HCT116 (cell line): Measurements from ENCODE around the gene TRIM24. TPM values are rescaled to one million over a fixed set of nuclear protein-coding genes. Genes with fewer than 3 reads are reported as not detected.

Experiments used
- ATAC-seq: fragments of 200-7000 bp; cut with Tn5 transposase; 2 replicates; pipeline ENCODE4 v1.9.1; 2020; ENCODE audit warnings: mild to moderate bottlenecking, moderate library complexity
- BruUV-seq: library from RNA; stranded (reverse); fragments of 400-500 nt; replicated peaks from 2 replicates; lab custom pipeline; 2021; lab: Mats Ljungman, UMichigan
- CTCF ChIA-PET: fragments of 300-600 bp; sonication (Branson Sonifier 250); formaldehyde crosslinking; loops from one replicate; lab custom pipeline; 2021; ENCODE audit warnings: antibody characterized with exemption; lab: Charles Lee
- POLR2A ChIA-PET: fragments of 300-600, 350-600 bp; sonication (Branson Sonifier 250); formaldehyde crosslinking; loops from one replicate; lab custom pipeline; 2021; ENCODE audit warnings: antibody characterized with exemption; lab: Charles Lee
- RAD21 ChIA-PET, 2 experiments: fragments of 300-600 bp; sonication (Branson Sonifier 250); formaldehyde crosslinking; loops; one replicate each; lab custom pipeline; 2023; ENCODE audit warnings: low total read pairs in 2 of 2; ENCODE audit not compliant: uncharacterized antibody in 2 of 2, unreplicated experiment in 2 of 2, low non-redundant PET in 1 of 2; lab: Charles Lee
- DNase-seq: peaks from one replicate; pipeline ENCODE4 v3.0.0-alpha.2; 2010; ENCODE audit warnings: low read depth, low spot score
- H2AFZ ChIP-seq: fragments of 200-600 bp; shearing (Covaris generic), sonication (generic); 2 replicates; pipeline ENCODE4 v1.6.1; 2017; ENCODE audit warnings: low read depth, mixed run types, mixed read lengths, antibody characterized with exemption, low read length; ENCODE audit not compliant: poor library complexity, severe bottlenecking
- H3K27ac ChIP-seq: 2 replicates; pipeline ENCODE4 v1.5.1; 2012; ENCODE audit warnings: low read depth, low read length
- H3K27me3 ChIP-seq: fragments of 200-600 bp; sonication (generic); 2 replicates; pipeline ENCODE4 v1.6.1; 2016; ENCODE audit warnings: mixed run types, low read length, mixed read lengths; ENCODE audit not compliant: insufficient read depth
- H3K36me3 ChIP-seq, 2 experiments: fragments of 200-500 bp in 1 of 2; fragments of 200-600 bp in 1 of 2; sonication (Bioruptor generic) in 1 of 2; sonication (generic) in 1 of 2; 2 replicates each; pipeline versions ENCODE4 v1.5.1 to v1.6.1; 2014 to 2016; ENCODE audit warnings: low read length in 2 of 2, inconsistent platforms in 1 of 2, mixed read lengths in 1 of 2, mixed run types in 1 of 2; ENCODE audit not compliant: insufficient read depth in 2 of 2, control insufficient read depth in 1 of 2
- H3K4me1 ChIP-seq, 2 experiments: fragments of 200-600 bp in 1 of 2; sonication (generic) in 1 of 2; 2 replicates each; pipeline versions ENCODE4 v1.5.1 to v1.6.1; 2012 to 2017; ENCODE audit warnings: low read length in 2 of 2, inconsistent platforms in 1 of 2, mild to moderate bottlenecking in 1 of 2, mixed read lengths in 1 of 2, mixed run types in 1 of 2, moderate library complexity in 1 of 2; ENCODE audit not compliant: insufficient read depth in 2 of 2, control insufficient read depth in 1 of 2
- H3K4me2 ChIP-seq: fragments of 200-600 bp; sonication (generic); 2 replicates; pipeline ENCODE4 v1.6.1; 2017; ENCODE audit warnings: mixed run types, low read length, mixed read lengths
- H3K4me3 ChIP-seq, 2 experiments: fragments of 200-600 bp in 1 of 2; sonication (generic) in 1 of 2; replicated peaks in 1 of 2; 2 replicates each; pipeline ENCODE4 v1.5.1; 2011 to 2016; ENCODE audit warnings: low read length in 2 of 2, control low read depth in 1 of 2, low read depth in 1 of 2, mild to moderate bottlenecking in 1 of 2, mixed read lengths in 1 of 2, mixed run types in 1 of 2
- H3K79me2 ChIP-seq: fragments of 200-600 bp; sonication (generic); 2 replicates; pipeline ENCODE4 v1.6.1; 2017; ENCODE audit warnings: mild to moderate bottlenecking, mixed run types, low read length, moderate library complexity, mixed read lengths; ENCODE audit not compliant: insufficient read depth
- H3K9ac ChIP-seq: fragments of 200-600 bp; sonication (generic); 2 replicates; pipeline ENCODE4 v1.6.1; 2016; ENCODE audit warnings: low read length, mixed read lengths
- H3K9me2 ChIP-seq: fragments of 200-600 bp; sonication (generic), shearing (Covaris generic); 2 replicates; pipeline ENCODE4 v1.6.1; 2017; ENCODE audit warnings: mixed run types, mild to moderate bottlenecking, moderate library complexity; ENCODE audit not compliant: insufficient read depth
- H3K9me3 ChIP-seq, 2 experiments: fragments of 200-500 bp in 1 of 2; fragments of 200-600 bp in 1 of 2; sonication (Bioruptor generic) in 1 of 2; sonication (generic) in 1 of 2; 2 replicates each; pipeline ENCODE4 v1.6.1; 2014 to 2017; ENCODE audit warnings: low read length in 2 of 2, mixed read lengths in 2 of 2, inconsistent platforms in 1 of 2, low read depth in 1 of 2, mild to moderate bottlenecking in 1 of 2, mixed run types in 1 of 2, moderate library complexity in 1 of 2; ENCODE audit not compliant: control insufficient read depth in 1 of 2, insufficient read depth in 1 of 2
- H4K20me1 ChIP-seq: fragments of 200-600 bp; sonication (generic), shearing (Covaris generic); 2 replicates; pipeline ENCODE4 v1.6.1; 2017; ENCODE audit warnings: mixed run types, mild to moderate bottlenecking, moderate library complexity; ENCODE audit not compliant: insufficient read depth
- CBX3 ChIP-seq: IDR thresholded peaks from 2 replicates; pipeline ENCODE4 v1.6.1; 2012; ENCODE audit warnings: low read depth
- CEBPB ChIP-seq: IDR thresholded peaks from 2 replicates; pipeline ENCODE4 v1.6.1; 2012; ENCODE audit warnings: low read depth
- EGR1 ChIP-seq: IDR thresholded peaks from 2 replicates; pipeline ENCODE4 v1.6.1; 2012; ENCODE audit warnings: low read depth
- FOSL1 ChIP-seq: IDR thresholded peaks from 2 replicates; pipeline ENCODE4 v1.6.1; 2012; ENCODE audit warnings: low read depth
- JUND ChIP-seq: IDR thresholded peaks from 2 replicates; pipeline ENCODE4 v1.6.1; 2012
- SIN3A ChIP-seq: IDR thresholded peaks from 2 replicates; pipeline ENCODE4 v1.6.1; 2012; ENCODE audit warnings: low read depth
- SP1 ChIP-seq: IDR thresholded peaks from 2 replicates; pipeline ENCODE4 v1.6.1; 2012; ENCODE audit warnings: low read depth
- SRF ChIP-seq: IDR thresholded peaks from 2 replicates; pipeline ENCODE4 v1.6.1; 2012; ENCODE audit warnings: low read depth
- ZFX ChIP-seq: fragments of 450-650 bp; IDR thresholded peaks from 2 replicates; pipeline ENCODE4 v1.6.1; 2017
- ZNF274 ChIP-seq: fragments of 200-500 bp; sonication (Bioruptor generic); IDR thresholded peaks from 2 replicates; pipeline ENCODE4 v1.6.1; 2014; ENCODE audit warnings: mild to moderate bottlenecking, low read depth, low read length, inconsistent platforms
- intact Hi-C: fragments of 100-400 bp; cut with micrococcal nuclease; formaldehyde crosslinking; loops from 2 replicates; pipeline ENCODE4 v1.10.0; 2022
- total RNA-seq: library from RNA; stranded (reverse); gene quantifications from one replicate; pipeline ENCODE4 v1.2.1, GENCODE V29; 2021; ENCODE audit not compliant: unreplicated experiment
- TF ChIP-seq, protein P1 (sequence below), 3 experiments: fragments of 200-600 bp in 1 of 3; sonication (generic) in 1 of 3; IDR thresholded peaks in 2 of 3; conservative IDR thresholded peaks in 1 of 3; 2 replicates each; pipeline ENCODE4 v1.5.1; 2012 to 2017; ENCODE audit warnings: low read depth in 2 of 3, low read length in 2 of 3, antibody characterized with exemption in 1 of 3, borderline replicate concordance in 1 of 3, control low read depth in 1 of 3, mild to moderate bottlenecking in 1 of 3, mixed read lengths in 1 of 3, mixed run types in 1 of 3, moderate library complexity in 1 of 3; ENCODE audit not compliant: insufficient read depth in 1 of 3
- TF ChIP-seq, protein P2 (sequence below): IDR thresholded peaks from 2 replicates; pipeline ENCODE4 v1.6.1; 2012
- TF ChIP-seq, protein P3 (sequence below): IDR thresholded peaks from 2 replicates; pipeline ENCODE4 v1.6.1; 2012

TRIM24 gene
- total RNA-seq, 1 experiment from 2014 or later, result 12.8 TPM

DNA sequence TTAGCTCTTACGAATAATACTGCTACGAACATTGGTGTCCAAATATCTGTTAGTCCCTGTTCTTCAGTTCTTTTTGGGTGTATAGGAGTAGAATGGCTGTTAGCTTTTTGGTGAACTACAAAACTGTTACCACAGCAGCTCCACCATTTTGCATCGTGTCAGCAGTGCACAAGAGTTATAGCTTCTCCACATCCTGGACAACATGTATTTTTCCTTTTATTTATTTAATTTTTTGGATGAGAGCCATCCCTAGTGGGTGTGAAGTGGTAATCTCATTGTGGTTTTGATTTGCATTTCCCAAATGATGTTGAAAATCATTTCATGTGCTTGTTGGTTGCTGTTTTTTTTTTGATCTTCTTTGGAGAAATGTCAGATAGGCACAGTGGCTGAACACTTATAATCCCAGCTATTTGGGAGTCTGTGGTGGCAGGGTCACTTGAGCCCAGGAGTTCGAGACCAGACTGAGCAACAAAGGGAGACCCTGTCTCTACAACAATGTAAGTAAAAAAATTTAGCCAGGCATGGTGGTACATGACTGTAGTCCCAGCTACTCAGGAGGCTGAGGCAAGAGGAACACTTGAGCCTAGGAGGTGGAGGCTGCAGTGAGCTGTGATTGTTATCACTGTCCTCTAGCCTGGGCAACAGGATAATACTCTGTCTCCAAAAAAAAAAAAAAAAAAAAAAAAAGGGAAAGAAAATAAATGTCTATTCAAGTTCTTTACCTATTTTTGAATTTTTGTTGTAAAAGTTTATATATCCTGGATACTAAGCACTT lies 31.7 kb downstream of the TRIM24 start (continued):
- no peak for TF ChIP-seq SP1

DNA sequence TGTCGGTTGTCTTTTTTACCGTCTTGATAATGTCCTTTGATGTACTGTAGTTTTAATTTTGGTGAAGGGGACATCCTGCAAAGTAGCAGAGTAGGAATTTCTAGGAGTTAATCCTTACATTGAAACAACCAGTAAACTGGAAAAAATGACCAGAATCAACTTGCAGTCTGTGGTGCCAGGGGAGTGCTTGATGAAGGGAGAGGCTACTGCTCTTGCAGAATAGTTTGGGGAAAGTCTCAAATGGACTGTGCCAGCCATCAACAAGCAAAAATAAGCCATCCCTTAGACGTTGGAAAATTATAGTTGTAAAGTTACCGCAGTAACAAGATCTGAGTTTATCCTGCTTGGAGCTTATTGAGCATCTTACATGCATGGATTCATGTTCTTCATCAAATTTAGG lies 32.4 kb downstream of the TRIM24 start:
- Histone ChIP-seq H3K36me3 (no peaks in the 10 kb centered on the region), H3K9me3 (no peaks in the 10 kb centered on the region), H3K4me2 (no peak overlapping the region), H3K4me3 (no peak overlapping the region), H2AFZ (no peak overlapping the region), H3K9ac (no peak overlapping the region), H3K9me2 (no peaks in the 10 kb centered on the region), H3K79me2 (peaks cover 20% of the 10 kb centered on the region; the same call in 1 of the 2 replicates), H3K27me3 (no peaks in the 10 kb centered on the region), H3K4me1 (no peaks in the 10 kb centered on the region)
- CTCF ChIA-PET, result no interaction called here
- BruUV-seq, result no TSS peak
- RAD21 ChIA-PET, result no interaction called here
- intact Hi-C loops, result no loop called here
- ATAC-seq, result no peak
- TF ChIP-seq, protein P1, sequence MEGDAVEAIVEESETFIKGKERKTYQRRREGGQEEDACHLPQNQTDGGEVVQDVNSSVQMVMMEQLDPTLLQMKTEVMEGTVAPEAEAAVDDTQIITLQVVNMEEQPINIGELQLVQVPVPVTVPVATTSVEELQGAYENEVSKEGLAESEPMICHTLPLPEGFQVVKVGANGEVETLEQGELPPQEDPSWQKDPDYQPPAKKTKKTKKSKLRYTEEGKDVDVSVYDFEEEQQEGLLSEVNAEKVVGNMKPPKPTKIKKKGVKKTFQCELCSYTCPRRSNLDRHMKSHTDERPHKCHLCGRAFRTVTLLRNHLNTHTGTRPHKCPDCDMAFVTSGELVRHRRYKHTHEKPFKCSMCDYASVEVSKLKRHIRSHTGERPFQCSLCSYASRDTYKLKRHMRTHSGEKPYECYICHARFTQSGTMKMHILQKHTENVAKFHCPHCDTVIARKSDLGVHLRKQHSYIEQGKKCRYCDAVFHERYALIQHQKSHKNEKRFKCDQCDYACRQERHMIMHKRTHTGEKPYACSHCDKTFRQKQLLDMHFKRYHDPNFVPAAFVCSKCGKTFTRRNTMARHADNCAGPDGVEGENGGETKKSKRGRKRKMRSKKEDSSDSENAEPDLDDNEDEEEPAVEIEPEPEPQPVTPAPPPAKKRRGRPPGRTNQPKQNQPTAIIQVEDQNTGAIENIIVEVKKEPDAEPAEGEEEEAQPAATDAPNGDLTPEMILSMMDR (IDR thresholded peaks at IDR 0.05 in 2 of 3, conservative IDR thresholded peaks at IDR 0.05 in 1 of 3; ENCODE audit: borderline replicate concordance in 1 of 3, insufficient read depth in 1 of 3, low read depth in 2 of 3, low read length in 2 of 3), result no peak
- TF ChIP-seq FOSL1 (no peak), ZFX (no peak), JUND (no peak), SRF (no peak), SP1 (no peak), CBX3 (no peak), EGR1 (no peak), ZNF274 (no peak), SIN3A (no peak), CEBPB (no peak)
- TF ChIP-seq, protein P2, sequence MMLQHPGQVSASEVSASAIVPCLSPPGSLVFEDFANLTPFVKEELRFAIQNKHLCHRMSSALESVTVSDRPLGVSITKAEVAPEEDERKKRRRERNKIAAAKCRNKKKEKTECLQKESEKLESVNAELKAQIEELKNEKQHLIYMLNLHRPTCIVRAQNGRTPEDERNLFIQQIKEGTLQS, result no peak
- TF ChIP-seq, protein P3, sequence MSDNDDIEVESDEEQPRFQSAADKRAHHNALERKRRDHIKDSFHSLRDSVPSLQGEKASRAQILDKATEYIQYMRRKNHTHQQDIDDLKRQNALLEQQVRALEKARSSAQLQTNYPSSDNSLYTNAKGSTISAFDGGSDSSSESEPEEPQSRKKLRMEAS, result no peak
- TF ChIP-seq, all 23 proteins: peak for 0
- POLR2A ChIA-PET, result no interaction called here
- Histone ChIP-seq H4K20me1 (no peaks in the 10 kb centered on the region; the same call in 1 of the 2 replicates), H3K27ac (no peak overlapping the region)
- DNase-seq, result no peak
